NCI-H69 (cell line): ENCODE data around the gene BCL6.

ENCODE experiments used
- DNase-seq: peaks from one replicate; lab custom pipeline; 2025; lab: John Stamatoyannopoulos, UW

Gene BCL6

GRCh38 chr3:187745201-187746058 lies at the start of gene BCL6:
Gene BCL6 (minus strand): TSS chr3:187745468. CDS start chr3:187733693, 11,775 bp downstream.
- peak; percentile 87 for DNase-seq

- DNase-seq: no peak
Observed at GRCh38 chr3:187794731-187795130, 49.5 kb upstream of the BCL6 start.

GRCh38 chr3:187793618-187794017 lies 48.4 kb upstream of the BCL6 start:
- no peak for DNase-seq

- DNase-seq: no peak
Observed at GRCh38 chr3:187792521-187792920, 47.3 kb upstream of the BCL6 start.

GRCh38 chr3:187789872-187790271 lies 44.6 kb upstream of the BCL6 start:
- DNase-seq: no peak

GRCh38 chr3:187788984-187789857 lies 44.0 kb upstream of the BCL6 start:
- no peak for DNase-seq

GRCh38 chr3:187783098-187783497 lies 37.8 kb upstream of the BCL6 start:
- DNase-seq: no peak

GRCh38 chr3:187782006-187782405 lies 36.7 kb upstream of the BCL6 start:
- DNase-seq: peak; percentile 10

- DNase-seq: no peak
Observed at GRCh38 chr3:187781001-187781400, 35.7 kb upstream of the BCL6 start.

GRCh38 chr3:187778726-187779125 lies 33.5 kb upstream of the BCL6 start:
- DNase-seq: no peak

- DNase-seq: no peak
Observed at GRCh38 chr3:187777331-187777941, 32.2 kb upstream of the BCL6 start.

- DNase-seq: no peak
Observed at GRCh38 chr3:187775549-187775948, 30.3 kb upstream of the BCL6 start.

GRCh38 chr3:187774185-187774789 lies 29.0 kb upstream of the BCL6 start:
- DNase-seq: peak; percentile 56

GRCh38 chr3:187773233-187774184 lies 28.2 kb upstream of the BCL6 start:
- DNase-seq: no peak

GRCh38 chr3:187770224-187770623 lies 25.0 kb upstream of the BCL6 start:
- DNase-seq: no peak

- DNase-seq: no peak
Observed at GRCh38 chr3:187769771-187770170, 24.5 kb upstream of the BCL6 start.

- no peak for DNase-seq
Observed at GRCh38 chr3:187767266-187768012, 22.2 kb upstream of the BCL6 start.

- DNase-seq: no peak
Observed at GRCh38 chr3:187765342-187765741, 20.1 kb upstream of the BCL6 start.

- no peak for DNase-seq
Observed at GRCh38 chr3:187763850-187764648, 18.8 kb upstream of the BCL6 start.
